Anterior cingulate cortex (tissue), 58 donors: ENCODE measurements around the gene ZNF674.

ENCODE experiments used
- DNase-seq, 58 donors: peaks; one replicate each; lab custom pipeline; 2025; lab: John Stamatoyannopoulos, UW

The ZNF674 gene

DNA sequence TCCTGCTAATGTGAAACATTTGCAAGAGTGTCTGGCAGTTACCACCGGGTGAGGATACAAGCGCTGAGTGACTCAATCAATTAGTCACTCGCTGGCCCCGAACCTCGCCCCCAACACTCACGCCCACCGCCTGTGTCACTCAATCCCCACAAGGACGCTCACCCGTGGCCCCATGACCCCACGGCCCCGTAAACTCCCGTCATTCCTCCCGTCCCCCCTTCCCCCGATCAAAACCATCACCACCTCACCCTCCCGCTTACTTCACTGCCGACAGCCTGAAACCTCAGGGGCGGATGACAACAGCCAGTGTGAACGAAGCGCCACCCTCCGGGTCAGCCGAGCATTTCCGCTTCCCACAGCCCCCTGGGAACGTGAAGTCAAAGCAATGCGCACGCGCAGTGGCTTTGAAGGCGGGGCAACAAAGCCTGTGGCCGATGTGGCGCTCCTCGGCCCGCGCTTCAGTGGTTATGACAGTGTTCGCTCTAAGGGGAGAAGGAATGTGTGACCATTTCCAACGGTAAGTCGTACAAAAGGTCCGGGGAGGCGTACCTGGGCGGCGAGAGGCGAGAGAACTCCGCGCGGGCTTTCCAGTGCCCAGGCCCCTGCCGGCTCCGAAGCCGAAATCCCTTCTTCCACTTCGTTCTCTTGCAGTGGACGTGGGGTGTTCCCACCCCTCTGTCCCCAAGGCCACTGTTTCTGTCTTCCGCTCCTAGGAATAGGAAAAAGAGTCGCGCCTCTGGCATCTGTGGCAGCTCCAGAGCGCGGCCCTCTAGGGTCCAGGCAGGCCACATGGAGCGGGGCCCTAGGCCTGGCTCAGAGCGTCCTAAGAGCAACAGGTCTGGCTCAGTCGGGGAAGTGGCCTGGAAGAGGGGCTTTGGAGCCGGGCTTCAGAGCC is at the start of gene ZNF674:
Gene ZNF674, minus strand, starts transcription at position 311 of the 895 bp plus-strand sequence. CDS start 3,334 bp downstream, outside the sequence.
- peak; percentile 18 to 89 (median 78) for DNase-seq

DNA sequence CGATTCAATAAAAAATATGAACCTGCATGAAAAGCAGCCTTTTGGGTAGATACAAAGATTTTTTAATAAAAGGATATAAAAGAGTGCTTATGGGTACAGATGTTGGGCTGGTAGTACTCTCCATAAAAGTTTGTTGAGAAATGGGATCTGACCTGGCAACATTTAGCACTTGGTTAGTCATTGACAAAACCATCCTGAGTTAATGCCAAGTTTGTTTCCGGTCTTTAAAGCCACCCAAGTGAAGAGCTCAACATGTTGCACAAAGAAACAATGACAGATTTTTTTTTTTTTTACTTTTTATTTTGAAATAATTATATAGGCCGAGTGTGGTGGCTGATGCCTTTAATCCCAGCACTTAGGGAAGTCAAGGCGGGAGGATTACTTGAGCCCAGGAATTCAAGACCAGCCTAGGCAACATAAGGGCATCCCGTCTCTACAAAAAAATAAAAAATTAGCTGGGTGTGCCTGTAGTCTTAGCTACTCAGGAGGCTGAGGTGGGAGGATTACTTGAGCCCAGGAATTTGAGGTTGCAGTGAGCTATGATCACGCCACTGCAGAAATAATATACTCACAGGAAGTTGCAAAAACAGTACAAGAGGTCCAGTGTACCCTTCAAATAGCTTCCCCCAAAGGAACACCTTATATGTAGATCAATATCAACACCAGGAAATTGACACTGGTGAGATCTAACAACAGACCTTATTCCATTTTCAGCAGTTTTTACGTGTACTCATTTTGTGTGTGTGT is 44.9 kb upstream of the ZNF674 start:
- DNase-seq: no peak

DNA sequence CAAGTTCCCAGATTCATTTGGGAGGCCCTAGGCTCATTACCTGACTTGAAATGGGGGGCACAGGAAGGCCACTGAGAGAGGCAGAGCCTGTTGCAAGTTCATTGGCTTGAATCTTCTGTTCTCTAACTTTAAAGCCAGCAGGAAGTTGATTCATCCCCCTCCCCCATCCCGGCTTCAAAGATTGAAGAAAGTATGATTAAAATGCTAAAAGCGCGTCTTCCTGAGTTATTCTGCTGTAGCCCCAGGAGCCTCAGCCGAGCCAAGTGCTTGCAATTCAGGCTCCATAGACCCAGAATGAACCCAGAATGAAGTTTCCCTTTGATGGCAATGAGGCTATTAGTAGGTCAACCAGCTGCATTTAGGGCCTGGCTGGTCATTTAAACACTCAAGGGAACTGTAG is 43.0 kb upstream of the ZNF674 start:
- DNase-seq: peak in 25 of 58 donors; percentile 0 to 52 (median 11)

DNA sequence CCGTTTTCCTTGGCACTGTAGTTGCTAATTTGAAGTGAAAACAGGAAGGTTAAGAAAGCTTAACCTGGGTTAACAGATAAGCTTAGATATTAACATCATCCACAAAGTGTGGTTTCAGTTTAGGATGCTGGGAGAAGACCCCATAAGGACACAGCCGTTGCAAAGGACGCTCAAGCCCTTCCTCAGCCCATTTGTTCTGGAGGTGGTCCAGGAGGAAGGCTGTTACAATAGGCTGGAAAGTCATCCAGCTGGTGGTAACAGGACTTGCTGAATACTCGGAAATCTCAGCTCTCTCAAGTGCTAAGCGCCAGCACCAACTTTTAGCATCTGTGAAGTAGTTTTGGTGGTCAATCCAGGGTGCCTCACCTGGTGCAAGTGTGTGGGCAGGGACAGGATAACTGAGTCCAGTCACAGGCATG is 42.5 kb upstream of the ZNF674 start:
- no peak for DNase-seq

DNA sequence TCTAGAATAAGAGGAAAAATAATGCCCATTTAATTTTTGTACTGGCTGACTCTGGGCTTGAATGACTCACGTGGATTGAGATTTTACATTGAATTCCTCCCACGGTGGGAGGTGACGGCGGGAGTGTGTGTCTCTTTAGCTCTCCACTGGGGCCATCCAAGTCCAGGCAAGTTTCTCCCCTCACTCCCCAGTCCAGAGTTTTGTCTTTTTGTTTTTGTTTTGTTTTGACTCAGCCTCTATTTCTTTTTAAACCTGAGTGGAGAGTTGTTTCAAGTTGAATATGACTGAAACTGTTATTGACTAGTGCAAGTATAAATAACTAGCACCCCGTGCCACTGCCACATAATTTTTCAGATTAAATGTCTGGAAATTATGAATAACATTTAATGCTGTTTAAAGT is 41.9 kb upstream of the ZNF674 start:
- no peak for DNase-seq

DNA sequence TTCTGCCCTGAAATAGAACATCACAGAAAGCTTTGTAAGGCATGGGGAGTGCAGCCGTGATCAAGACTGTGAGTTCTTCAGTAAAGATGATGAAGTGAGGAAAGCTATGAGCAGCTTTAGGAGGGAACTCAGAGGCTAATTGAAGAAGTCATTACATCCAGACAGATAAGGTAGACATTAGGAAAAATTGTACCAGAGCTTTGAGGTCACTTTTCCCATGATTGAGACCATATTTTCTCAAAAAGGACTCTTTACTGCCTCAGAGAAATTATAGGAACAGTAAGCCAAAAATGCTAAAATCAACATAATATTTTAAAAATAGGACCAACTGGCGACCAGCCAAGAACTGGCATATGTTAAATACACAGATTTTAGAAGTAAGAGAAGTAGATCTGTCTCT is 39.5 kb upstream of the ZNF674 start:
- no peak for DNase-seq

DNA sequence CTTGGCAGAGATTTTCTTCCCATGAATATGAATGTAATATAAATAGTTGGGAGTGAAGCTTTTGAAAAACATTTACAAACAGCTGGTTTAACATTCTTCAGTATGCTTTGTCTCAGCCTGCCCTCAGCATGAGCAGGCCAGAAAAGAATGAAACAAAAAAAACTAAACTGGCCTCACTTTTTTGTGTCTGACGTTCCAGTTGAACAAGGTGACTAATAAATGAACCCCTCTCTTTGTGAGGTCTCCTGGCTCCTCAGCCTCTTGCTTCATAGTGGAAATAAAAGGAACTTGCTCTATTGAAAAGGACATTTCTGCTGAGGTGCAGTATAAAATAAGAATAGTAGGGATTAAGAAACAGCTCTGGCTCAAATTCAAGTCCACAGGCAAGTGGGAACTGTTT is 37.7 kb upstream of the ZNF674 start:
- peak in 4 of 58 donors; percentile 1 to 70 (median 29) for DNase-seq

DNA sequence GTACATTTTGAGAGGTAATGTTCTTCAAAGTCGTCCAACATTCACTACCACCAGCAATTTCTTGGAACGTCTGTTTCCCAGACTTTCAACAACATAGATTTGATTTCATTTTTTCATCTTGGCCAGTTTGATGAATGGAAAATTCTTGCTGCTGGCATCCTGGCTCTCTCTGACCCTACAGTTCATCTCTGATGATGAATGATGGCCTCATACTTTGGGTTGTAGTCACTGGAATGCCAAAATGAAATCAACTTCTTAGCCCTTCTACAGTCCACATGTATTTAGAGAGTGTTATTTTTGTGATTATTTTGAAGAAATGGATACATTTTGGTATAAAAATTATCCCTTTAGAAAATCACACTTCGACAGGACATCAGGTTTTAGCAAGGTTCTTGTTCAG is 37.1 kb upstream of the ZNF674 start:
- no peak for DNase-seq

DNA sequence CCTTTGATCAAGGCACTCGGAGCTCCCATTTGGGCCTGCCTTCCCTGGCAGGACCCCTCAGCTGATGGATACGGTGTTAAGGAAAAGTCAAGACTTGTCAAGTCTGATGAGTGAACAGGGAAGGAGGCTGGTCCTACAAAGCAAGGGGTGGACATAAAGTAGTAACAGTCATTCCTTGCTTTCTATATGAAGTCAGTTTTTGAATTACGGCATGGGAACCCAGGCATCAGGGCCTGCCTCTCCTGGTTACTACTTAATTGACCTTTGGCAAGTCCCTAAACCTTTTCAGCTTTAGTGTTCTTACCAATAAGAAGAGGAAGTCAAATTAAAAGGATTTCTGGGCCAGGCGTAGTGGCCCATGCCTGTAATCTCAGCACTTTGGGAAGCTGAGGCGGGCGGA is 35.4 kb upstream of the ZNF674 start:
- DNase-seq: no peak

DNA sequence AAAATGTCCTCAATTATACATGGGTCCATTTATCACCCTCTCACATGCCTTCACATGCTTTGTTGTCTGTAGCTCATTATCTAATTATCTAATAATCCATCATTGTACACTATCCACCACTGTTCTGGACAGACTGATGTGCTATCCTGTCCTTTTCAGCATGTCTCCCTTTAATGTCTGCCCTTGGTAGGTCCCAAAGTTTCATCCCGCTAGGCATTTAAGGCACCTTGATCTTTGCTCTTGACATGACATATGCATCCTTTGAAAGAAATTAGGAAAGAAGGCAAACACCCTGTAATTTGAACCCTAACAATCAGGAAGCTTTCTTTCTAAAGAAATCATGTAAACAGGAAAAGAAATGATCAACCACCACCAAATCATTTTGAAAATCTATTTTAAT is 34.0 kb upstream of the ZNF674 start:
- DNase-seq: no peak

DNA sequence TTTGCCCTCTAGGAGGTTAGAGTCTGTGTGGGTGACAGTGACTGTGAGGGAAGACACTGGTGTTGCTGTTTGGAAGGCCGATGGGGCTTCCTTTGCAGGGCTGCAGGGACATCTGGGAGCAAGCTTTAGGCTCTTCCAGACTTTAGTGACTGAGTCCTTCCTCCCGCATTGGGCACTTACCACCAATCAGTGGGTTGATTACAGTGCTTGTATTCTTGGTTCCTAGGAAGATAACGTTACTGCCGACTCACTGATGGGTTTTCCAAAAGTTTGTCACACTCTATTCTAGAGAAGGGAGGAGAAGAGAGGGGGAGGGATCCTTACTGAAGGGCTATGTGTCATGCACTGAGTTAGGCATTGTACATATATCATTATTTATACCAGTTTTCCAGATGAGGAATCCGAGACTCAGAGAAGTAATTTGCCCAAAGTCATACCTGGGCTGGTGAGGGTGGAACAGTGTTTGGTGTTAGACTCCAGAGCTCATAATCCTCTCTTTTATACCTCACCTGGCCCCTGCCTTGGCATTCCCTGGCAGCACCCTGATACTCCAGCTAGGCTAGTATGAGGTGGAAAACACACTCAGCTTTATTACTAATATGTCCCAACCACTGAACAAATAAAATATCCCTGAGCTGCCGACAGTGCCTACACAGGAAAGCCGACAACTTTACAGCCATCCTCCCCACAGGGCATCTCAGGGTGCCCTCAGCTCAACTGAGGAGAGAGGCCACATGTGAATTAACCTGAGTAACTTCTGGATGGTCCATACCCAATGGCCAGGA is 32.2 kb upstream of the ZNF674 start:
- no peak for DNase-seq

DNA sequence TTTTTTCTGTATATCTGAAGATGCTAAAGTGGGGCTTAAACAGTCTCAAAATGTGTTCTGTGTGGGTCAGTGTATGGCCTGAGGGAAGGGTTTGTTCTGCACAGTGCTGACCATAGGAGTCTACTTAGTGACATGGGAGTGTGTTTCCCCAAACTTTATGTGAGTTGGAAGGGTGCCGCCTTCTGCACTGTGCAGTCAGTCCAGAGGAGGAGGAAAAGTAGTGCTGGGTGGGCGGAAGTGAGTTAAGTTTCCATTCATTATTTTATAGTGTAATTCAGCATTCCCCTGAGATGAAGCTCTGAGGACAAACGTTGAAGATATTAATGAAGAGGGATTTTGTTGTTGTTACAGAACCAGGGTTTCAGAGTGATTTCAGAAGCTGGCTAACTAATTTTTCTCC is 31.2 kb upstream of the ZNF674 start:
- DNase-seq: peak in 2 of 58 donors; percentile 3 to 5

DNA sequence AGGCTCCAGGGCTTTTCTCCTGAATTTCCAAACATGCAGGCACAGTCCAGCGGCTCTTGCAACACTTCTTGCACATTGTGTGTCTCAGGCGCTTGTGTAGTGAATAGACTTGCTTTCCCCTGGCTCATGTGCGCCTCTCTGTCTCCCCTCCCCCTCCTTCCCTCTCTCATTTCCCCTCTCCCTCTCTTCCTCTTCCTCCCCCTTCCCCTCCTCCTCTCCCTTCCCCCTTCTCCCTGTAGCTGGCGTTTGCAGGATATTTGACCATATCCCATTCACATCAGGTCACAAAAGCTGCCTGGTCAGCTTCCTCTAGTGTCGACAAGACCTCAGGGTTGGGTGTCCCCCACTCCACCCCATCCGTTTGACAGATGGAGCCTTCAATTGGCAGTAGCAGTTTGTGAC is 30.8 kb upstream of the ZNF674 start:
- DNase-seq: peak in 12 of 58 donors; percentile 1 to 19 (median 5)

DNA sequence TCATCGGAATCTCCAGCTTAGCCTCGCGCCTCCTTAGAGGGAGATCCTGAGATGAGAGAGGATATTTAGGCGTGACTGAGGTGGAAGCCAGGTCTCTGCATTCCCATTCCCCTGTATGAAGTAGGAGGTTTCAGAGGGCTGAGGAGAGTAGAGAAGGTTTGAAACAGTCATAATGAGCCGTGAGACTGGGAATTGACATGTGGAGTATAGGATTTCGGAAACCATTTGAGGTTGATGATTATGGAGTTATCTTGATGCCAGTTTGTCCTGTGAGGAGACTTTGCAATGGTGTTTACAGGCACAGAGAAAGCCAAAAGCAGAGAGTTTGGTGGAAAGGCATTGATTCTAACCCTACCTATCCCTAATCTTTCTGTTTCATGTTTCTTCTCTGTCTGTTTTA is 30.4 kb upstream of the ZNF674 start:
- no peak for DNase-seq

DNA sequence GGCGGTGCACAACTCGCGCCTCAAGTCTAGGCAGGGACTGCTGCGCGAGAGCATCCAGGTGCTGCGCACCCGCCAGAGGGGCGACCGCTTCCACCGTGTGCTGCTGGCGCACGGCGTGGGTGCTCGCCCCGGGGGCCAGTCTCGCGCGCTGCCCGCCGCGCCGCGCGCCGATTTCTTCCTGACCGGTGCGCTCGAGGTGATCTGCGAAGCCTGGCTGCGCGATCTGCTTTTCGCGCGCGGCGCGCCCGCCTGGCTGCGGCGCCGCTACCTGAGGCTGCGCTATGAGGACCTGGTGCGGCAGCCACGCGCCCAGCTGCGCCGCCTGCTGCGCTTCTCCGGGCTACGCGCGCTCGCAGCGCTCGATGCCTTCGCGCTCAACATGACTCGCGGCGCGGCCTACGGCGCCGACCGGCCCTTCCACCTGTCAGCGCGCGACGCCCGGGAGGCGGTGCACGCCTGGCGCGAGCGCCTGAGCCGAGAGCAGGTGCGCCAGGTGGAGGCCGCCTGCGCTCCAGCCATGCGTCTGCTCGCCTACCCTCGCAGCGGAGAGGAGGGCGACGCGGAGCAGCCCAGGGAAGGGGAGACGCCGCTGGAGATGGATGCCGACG is 29.7 kb upstream of the ZNF674 start:
- DNase-seq: peak in 2 of 58 donors; percentile 1 to 7

DNA sequence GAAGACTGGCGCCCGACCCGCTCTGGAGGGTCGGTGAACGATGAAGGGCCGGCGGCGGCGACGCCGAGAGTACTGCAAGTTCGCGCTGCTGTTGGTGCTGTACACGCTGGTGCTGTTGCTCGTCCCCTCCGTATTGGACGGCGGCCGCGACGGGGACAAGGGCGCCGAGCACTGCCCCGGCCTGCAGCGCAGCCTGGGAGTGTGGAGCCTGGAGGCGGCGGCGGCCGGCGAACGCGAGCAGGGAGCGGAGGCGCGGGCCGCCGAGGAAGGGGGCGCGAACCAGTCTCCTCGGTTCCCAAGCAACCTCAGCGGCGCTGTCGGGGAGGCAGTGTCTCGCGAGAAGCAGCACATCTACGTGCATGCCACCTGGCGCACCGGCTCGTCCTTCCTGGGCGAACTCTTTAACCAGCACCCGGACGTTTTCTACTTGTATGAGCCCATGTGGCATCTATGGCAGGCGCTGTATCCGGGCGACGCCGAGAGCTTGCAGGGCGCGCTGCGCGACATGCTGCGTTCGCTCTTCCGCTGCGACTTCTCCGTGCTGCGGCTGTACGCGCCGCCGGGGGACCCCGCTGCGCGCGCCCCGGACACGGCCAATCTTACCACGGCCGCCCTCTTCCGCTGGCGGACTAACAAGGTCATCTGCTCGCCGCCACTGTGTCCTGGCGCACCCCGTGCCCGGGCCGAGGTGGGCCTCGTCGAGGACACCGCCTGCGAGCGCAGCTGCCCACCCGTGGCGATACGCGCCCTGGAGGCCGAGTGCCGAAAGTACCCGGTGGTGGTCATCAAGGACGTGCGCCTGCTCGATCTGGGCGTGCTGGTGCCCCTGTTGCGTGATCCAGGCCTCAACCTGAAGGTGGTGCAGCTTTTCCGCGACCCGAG is 28.9 kb upstream of the ZNF674 start:
- DNase-seq: peak in 15 of 58 donors; percentile 1 to 25 (median 11)

DNA sequence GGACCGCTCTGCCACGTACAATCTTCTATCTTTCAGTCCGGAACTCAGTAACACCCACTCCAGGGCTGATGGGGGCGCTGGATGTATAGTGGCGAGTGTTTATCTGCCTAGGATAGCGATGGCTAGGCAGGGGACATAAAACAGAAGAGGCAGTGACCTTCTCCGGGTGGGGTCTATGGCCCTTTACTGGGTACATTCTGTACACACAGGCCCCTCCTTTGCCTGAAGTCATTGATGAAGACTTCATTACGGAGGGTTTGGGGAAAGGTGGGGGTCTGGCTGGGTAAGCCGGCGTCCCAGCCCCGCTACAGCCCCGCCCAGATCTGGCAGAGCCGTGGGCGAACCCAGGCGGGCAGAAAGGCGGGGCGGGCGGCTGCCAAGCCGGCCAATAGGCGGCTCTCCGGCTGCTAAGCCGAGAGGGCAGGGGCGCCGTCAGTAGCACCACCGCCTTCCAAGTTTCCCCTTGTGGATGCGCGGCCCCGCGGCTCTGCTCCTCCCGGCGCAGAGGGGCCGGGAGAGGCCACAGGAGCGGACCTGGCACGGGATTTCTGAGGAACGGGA is 28.2 kb upstream of the ZNF674 start, which contains the start of gene CHST7:
Gene CHST7, plus strand, starts transcription at position 435 of the 561 bp plus-strand sequence. CDS start 167 bp downstream, outside the sequence.
- peak in 50 of 58 donors; percentile 2 to 55 (median 26) for DNase-seq

DNA sequence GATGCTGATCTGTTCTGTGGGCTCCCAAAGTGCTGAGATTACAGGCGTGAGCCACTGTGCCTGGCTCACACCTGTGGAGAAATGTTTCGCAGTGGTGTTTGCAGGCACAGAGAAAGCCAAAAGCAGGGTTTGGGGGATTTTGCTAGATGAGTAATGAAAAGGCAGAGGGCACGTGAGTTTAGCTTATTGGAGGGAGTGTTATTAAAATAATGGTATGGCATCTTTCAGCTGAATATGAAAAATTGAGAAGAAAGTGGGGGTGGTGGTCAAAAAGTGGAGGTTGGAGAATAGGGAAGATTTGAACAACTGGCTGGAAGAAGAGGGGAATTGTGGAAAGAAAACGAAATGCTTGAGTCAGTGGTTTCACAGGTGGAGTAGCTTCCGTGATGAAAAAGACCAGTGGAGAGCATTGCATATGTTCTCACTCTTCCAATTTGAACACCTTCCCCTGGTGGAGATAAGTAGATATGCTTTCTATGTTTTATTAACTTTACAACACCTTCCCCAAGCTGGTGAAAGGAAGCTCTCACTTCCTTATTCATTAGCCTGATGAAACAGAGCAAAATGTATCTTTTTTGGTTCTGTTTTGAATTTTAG is 27.2 kb upstream of the ZNF674 start:
- no peak for DNase-seq
